Glutamatergic neuron (in vitro differentiated cells): ENCODE data around the gene PDE8A. TPM values are rescaled to one million over a fixed set of nuclear protein-coding genes. Genes with fewer than 3 reads are reported as not detected.

Source experiments
- DNase-seq: peaks from one replicate; pipeline ENCODE4 v3.0.0; 2022
- H3K27ac Mint-ChIP-seq: one replicate; pipeline ENCODE4 v1.8.0; 2020; ENCODE audit warnings: mild to moderate bottlenecking, mixed read lengths, inconsistent platforms; ENCODE audit not compliant: unreplicated experiment
- H3K27me3 Mint-ChIP-seq: one replicate; pipeline ENCODE4 v1.8.0; 2020; ENCODE audit warnings: mild to moderate bottlenecking, moderate library complexity, mixed read lengths, inconsistent platforms; ENCODE audit not compliant: unreplicated experiment
- H3K36me3 Mint-ChIP-seq: one replicate; pipeline ENCODE4 v1.8.0; 2020; ENCODE audit warnings: mild to moderate bottlenecking, mixed read lengths, inconsistent platforms; ENCODE audit not compliant: unreplicated experiment
- H3K4me1 Mint-ChIP-seq: one replicate; pipeline ENCODE4 v1.8.0; 2020; ENCODE audit warnings: mild to moderate bottlenecking, low read depth, mixed read lengths, inconsistent platforms; ENCODE audit not compliant: unreplicated experiment
- H3K4me3 Mint-ChIP-seq: one replicate; pipeline ENCODE4 v1.8.0; 2020; ENCODE audit warnings: mild to moderate bottlenecking, mixed read lengths, inconsistent platforms; ENCODE audit not compliant: unreplicated experiment
- H3K9me3 Mint-ChIP-seq: one replicate; pipeline ENCODE4 v1.8.0; 2020; ENCODE audit warnings: mild to moderate bottlenecking, moderate library complexity, mixed read lengths, inconsistent platforms; ENCODE audit not compliant: unreplicated experiment
- CTCF ChIP-seq: fragments of 200-600 bp; sonication (generic); IDR thresholded peaks from one replicate; pipeline ENCODE4 v1.5.0; 2021; ENCODE audit not compliant: partially characterized antibody, unreplicated experiment
- total RNA-seq: library from RNA; stranded (reverse); fragmentation: NEBNext Ultra II Directional; extraction: Animal tissue kit (Norgen Biotek cat#: 25700); gene quantifications from one replicate; pipeline ENCODE4 v1.2.1, GENCODE V29; 2021; ENCODE audit not compliant: unreplicated experiment

The PDE8A gene
- total RNA-seq, 1 donor from 2014 or later, result 5.7 TPM

DNA sequence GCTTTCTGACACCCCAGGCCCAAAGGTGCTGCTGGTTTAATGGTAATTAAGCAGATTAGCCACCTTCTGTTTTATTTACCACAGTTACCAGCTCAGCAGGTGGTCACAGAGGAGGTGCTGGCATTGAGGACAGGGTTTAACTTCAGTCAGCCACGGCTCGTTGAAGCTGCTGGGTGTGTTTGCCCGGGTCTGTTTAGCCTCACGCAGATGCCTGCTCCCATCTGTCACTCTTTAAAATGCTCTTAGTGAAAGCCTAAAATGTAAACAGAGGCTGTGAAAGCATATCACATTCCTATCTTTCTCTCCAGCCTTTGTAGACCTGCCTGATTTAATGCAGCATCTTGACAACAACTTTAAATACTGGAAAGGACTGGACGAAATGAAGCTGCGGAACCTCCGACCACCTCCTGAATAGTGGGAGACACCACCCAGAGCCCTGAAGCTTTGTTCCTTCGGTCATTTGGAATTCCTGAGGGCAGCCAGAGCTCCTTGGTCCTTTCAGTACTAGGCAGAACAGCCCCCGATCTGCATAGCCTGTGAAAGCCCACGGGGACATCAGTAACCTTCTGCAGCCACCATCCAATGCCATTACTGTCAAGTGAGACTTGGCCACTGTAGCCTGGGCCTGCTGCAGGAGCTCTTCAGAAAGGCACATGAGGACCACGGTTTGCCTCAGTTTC is 156.0 kb downstream of the PDE8A start:
- Mint-ChIP-seq H3K9me3 (peaks cover 8% of the 10 kb centered on the region), H3K27me3 (peaks cover 2% of the 10 kb centered on the region), H3K4me1 (peaks cover 35% of the 10 kb centered on the region), H3K36me3 (peaks cover 4% of the 10 kb centered on the region), H3K27ac (peak overlapping the region; percentile 81), H3K4me3 (peak overlapping the region; percentile 70)
- TF ChIP-seq CTCF, result no peak
- DNase-seq, result peak; percentile 39

DNA sequence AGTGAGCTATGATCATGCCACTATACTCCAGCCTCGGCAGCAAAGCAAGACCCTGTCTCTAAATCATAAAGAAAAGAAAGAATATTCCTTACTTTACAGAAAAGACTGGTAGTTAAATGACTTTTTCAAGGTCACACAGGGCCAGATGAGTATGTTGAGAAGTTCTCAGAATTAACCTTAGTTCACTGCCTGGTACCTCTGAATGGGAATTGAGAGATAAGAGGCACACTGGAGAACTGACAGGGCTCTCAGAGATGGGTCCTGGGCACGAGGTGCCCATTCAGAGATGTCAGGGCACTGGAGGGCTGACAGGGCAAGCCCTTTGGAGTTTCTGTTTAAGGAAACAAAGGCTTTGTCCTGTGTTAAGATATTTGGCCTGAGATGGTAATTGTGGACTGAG is 157.7 kb downstream of the PDE8A start:
- no peak for TF ChIP-seq CTCF
- Mint-ChIP-seq H3K4me1 (peaks cover 35% of the 10 kb centered on the region), H3K36me3 (peaks cover 4% of the 10 kb centered on the region), H3K27ac (peak overlapping the region; percentile 52), H3K27me3 (peaks cover 2% of the 10 kb centered on the region), H3K4me3 (no peak overlapping the region), H3K9me3 (peaks cover 8% of the 10 kb centered on the region)
- no peak for DNase-seq

DNA sequence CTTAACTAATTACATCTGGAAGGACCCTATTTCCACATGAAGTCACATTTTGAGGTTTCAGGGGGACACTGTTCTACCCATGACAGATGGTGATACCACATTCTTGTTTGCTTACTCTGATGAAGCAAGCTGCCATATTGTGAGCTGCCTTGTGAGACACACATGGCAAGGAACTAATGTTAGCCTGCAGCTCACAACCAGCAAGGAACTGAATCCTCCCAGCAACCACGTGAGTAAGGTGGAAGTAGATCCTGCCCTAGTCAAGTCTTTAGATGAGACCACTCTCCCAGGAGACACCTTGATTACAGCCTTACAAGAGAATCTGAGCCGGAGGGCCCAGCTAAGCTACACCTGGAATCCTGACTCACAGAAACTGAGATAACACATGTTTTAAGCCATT is 160.1 kb downstream of the PDE8A start:
- no peak for TF ChIP-seq CTCF
- Mint-ChIP-seq H3K4me1 (peaks cover 32% of the 10 kb centered on the region), H3K36me3 (peaks cover 4% of the 10 kb centered on the region), H3K4me3 (no peak overlapping the region), H3K9me3 (peaks cover 4% of the 10 kb centered on the region), H3K27me3 (peaks cover 5% of the 10 kb centered on the region), H3K27ac (peak overlapping the region; percentile 76)
- no peak for DNase-seq

- peaks cover 5% of the 10 kb centered on the region for H3K27me3 Mint-ChIP-seq
- H3K27ac Mint-ChIP-seq, result peak overlapping the region; percentile 62
- peaks cover 4% of the 10 kb centered on the region for H3K36me3 Mint-ChIP-seq
- H3K4me1 Mint-ChIP-seq, result peaks cover 27% of the 10 kb centered on the region
- no peak for DNase-seq
- no peak overlapping the region for H3K4me3 Mint-ChIP-seq
- no peak for TF ChIP-seq CTCF
- peaks cover 2% of the 10 kb centered on the region for H3K9me3 Mint-ChIP-seq
Observed at GRCh38 chr15:85142312-85142711, 160.7 kb downstream of the PDE8A start.

DNA sequence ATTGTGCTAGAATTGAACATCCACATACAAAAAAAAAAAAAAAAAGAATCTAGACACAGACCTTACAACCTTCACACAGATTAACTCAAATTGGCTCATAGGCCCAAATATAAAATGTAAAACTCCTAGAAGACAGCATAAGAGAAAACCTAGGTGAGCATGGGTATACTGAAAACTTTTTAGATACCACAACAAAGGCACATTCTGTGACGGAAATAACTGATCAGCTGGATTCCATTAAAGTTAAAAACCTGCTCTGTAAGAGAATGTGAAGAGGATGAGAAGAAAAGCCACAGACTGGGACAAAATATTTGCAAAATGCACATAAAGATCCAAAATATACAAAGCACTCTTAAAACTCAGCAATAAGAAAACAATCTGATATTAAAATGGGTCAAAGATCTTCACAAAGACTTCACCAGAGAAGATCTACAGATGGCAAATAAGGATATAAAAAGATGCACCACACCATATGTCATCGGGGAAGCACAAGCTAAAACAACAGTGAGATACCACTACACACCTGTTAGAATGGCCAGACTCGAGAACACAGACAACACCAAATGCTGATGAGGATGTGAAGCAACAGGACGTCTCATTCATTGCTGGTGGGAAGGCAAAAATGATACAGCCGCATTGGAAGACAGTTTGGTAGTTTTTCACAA is 167.9 kb downstream of the PDE8A start:
- Mint-ChIP-seq H3K4me3 (no peak overlapping the region), H3K36me3 (no peaks in the 10 kb centered on the region), H3K27ac (no peak overlapping the region), H3K4me1 (peaks cover 6% of the 10 kb centered on the region), H3K27me3 (peaks cover 2% of the 10 kb centered on the region), H3K9me3 (peaks cover 1% of the 10 kb centered on the region)
- DNase-seq, result no peak
- TF ChIP-seq CTCF, result no peak
